ENCODE data around the gene SCYGR2.

Gene SCYGR2

GRCh38 chr2:227626580-227627151 lies 28.0 kb downstream of the SCYGR2 start:
- Histone ChIP-seq H3K4me3 (ENCODE audit: low read depth, low read length) (no peak overlapping the region), H2AFZ (ENCODE audit: low read length, unreplicated experiment) (no peak overlapping the region), H3K4me1 (ENCODE audit: control insufficient read depth, insufficient read depth, low read length, unreplicated experiment) (peaks cover 7% of the 10 kb centered on the region), H3K36me3 (ENCODE audit: insufficient read depth, low read length) (0 out of 2 replicates have a peak, but pooled peaks cover 8% of the 10 kb centered on the region), H3K79me2 (ENCODE audit: control insufficient read depth, insufficient read depth, low read length, unreplicated experiment) (no peaks in the 10 kb centered on the region), H3K27ac (ENCODE audit: low read depth, low read length) (no peak overlapping the region), H3K27me3 (ENCODE audit: insufficient read depth, low read length) (no peaks in the 10 kb centered on the region)

DNA sequence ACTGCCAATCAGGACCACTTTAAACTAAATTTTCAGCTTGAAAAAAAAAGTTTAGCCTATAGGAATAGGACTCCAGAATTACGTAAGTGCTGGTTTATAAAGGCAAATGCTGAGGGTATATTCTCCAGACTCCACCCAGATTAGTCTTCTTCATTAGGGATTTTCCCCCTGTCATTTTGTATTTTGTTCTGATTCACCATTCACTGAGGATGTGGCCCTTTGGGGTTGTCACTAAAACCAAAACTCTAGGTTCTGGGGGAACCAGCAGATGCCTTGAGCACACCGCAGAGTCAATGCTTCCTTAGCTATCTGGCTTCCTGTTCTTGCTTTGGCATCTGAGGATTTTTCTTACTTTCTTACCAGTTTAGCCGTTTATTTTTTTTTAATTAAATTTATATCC lies 29.1 kb downstream of the SCYGR2 start:
- H2AFZ ChIP-seq (ENCODE audit: low read length, unreplicated experiment) = no peak overlapping the region
- H3K27ac ChIP-seq (ENCODE audit: low read depth, low read length) = no peak overlapping the region
- no peaks in the 10 kb centered on the region for H3K27me3 ChIP-seq (ENCODE audit: insufficient read depth, low read length)
- H3K4me1 ChIP-seq (ENCODE audit: control insufficient read depth, insufficient read depth, low read length, unreplicated experiment) = peaks cover 7% of the 10 kb centered on the region
- H3K36me3 ChIP-seq (ENCODE audit: insufficient read depth, low read length) = 0 out of 2 replicates have a peak, but pooled peaks cover 1% of the 10 kb centered on the region
- no peaks in the 10 kb centered on the region for H3K79me2 ChIP-seq (ENCODE audit: control insufficient read depth, insufficient read depth, low read length, unreplicated experiment)
- no peak overlapping the region for H3K4me3 ChIP-seq (ENCODE audit: low read depth, low read length)

- H3K79me2 ChIP-seq (ENCODE audit: control insufficient read depth, insufficient read depth, low read length, unreplicated experiment) = no peaks in the 10 kb centered on the region
- H3K36me3 ChIP-seq (ENCODE audit: insufficient read depth, low read length) = no peaks in the 10 kb centered on the region
- H2AFZ ChIP-seq (ENCODE audit: low read length, unreplicated experiment) = no peak overlapping the region
- no peaks in the 10 kb centered on the region for H3K4me1 ChIP-seq (ENCODE audit: control insufficient read depth, insufficient read depth, low read length, unreplicated experiment)
- no peaks in the 10 kb centered on the region for H3K27me3 ChIP-seq (ENCODE audit: insufficient read depth, low read length)
- H3K27ac ChIP-seq (ENCODE audit: low read depth, low read length) = no peak overlapping the region
- H3K4me3 ChIP-seq (ENCODE audit: low read depth, low read length) = no peak overlapping the region
These were observed 30.7 kb downstream of the SCYGR2 start for GRCh38 chr2:227629435-227629834.

GRCh38 chr2:227630322-227630721 lies 31.6 kb downstream of the SCYGR2 start:
- no peaks in the 10 kb centered on the region for H3K4me1 ChIP-seq (ENCODE audit: control insufficient read depth, insufficient read depth, low read length, unreplicated experiment)
- no peak overlapping the region for H3K27ac ChIP-seq (ENCODE audit: low read depth, low read length)
- H3K27me3 ChIP-seq (ENCODE audit: insufficient read depth, low read length) = no peaks in the 10 kb centered on the region
- no peak overlapping the region for H3K4me3 ChIP-seq (ENCODE audit: low read depth, low read length)
- H2AFZ ChIP-seq (ENCODE audit: low read length, unreplicated experiment) = no peak overlapping the region
- no peaks in the 10 kb centered on the region for H3K36me3 ChIP-seq (ENCODE audit: insufficient read depth, low read length)
- no peaks in the 10 kb centered on the region for H3K79me2 ChIP-seq (ENCODE audit: control insufficient read depth, insufficient read depth, low read length, unreplicated experiment)

- Histone ChIP-seq H3K27me3 (ENCODE audit: insufficient read depth, low read length) (no peaks in the 10 kb centered on the region), H3K79me2 (ENCODE audit: control insufficient read depth, insufficient read depth, low read length, unreplicated experiment) (no peaks in the 10 kb centered on the region), H3K27ac (ENCODE audit: low read depth, low read length) (no peak overlapping the region), H3K4me1 (ENCODE audit: control insufficient read depth, insufficient read depth, low read length, unreplicated experiment) (no peaks in the 10 kb centered on the region), H2AFZ (ENCODE audit: low read length, unreplicated experiment) (no peak overlapping the region), H3K36me3 (ENCODE audit: insufficient read depth, low read length) (no peaks in the 10 kb centered on the region), H3K4me3 (ENCODE audit: low read depth, low read length) (no peak overlapping the region)
These were observed 34.1 kb downstream of the SCYGR2 start for GRCh38 chr2:227632827-227633226.

DNA sequence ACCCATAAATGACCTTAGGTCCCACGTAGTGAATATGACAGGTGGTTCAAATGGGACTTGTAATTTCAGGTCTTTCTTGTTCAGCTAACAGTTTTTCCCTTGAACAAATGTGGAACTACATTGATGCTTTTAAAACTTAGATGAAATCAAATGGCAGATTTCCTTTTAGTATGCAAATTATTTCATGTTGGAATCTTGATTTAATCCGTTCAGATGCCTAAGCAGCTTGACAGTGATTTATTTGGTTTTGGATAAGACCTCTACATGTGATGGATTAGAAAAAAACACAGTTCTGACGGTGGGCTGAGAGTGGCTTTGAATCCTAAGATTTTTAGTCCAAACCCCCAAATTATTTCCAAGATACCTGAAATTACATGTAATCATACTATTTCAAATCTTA lies 35.5 kb downstream of the SCYGR2 start:
- Histone ChIP-seq H3K4me3 (ENCODE audit: low read depth, low read length) (no peak overlapping the region), H3K27me3 (ENCODE audit: insufficient read depth, low read length) (no peaks in the 10 kb centered on the region), H3K27ac (ENCODE audit: low read depth, low read length) (no peak overlapping the region), H3K79me2 (ENCODE audit: control insufficient read depth, insufficient read depth, low read length, unreplicated experiment) (no peaks in the 10 kb centered on the region), H2AFZ (ENCODE audit: low read length, unreplicated experiment) (no peak overlapping the region), H3K4me1 (ENCODE audit: control insufficient read depth, insufficient read depth, low read length, unreplicated experiment) (no peaks in the 10 kb centered on the region), H3K36me3 (ENCODE audit: insufficient read depth, low read length) (no peaks in the 10 kb centered on the region)

DNA sequence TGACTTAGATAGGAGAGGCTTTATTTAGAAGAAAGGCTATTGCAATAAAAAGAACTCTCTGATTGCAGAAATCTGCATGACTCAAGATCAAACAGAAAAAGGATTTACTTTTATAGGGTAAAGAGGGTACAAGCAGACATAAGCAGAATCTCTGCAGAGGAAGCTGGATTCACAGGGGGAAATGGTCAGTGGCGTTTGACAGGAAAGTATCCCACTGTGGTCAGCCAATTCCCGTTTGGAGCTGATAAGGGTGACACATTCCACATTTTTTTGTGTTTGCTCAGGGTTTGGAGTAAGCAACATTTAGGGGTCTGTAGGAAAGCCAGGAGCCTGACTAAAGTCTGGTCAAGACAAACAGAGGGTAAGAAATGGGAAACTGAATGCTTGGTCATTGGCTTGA lies 44.0 kb downstream of the SCYGR2 start:
- Histone ChIP-seq H3K27ac (ENCODE audit: low read depth, low read length) (no peak overlapping the region), H3K4me1 (ENCODE audit: control insufficient read depth, insufficient read depth, low read length, unreplicated experiment) (no peaks in the 10 kb centered on the region), H2AFZ (ENCODE audit: low read length, unreplicated experiment) (no peak overlapping the region), H3K79me2 (ENCODE audit: control insufficient read depth, insufficient read depth, low read length, unreplicated experiment) (no peaks in the 10 kb centered on the region), H3K27me3 (ENCODE audit: insufficient read depth, low read length) (no peaks in the 10 kb centered on the region), H3K36me3 (ENCODE audit: insufficient read depth, low read length) (no peaks in the 10 kb centered on the region), H3K4me3 (ENCODE audit: low read depth, low read length) (no peak overlapping the region)

GRCh38 chr2:227643990-227644551 lies 45.4 kb downstream of the SCYGR2 start:
- no peaks in the 10 kb centered on the region for H3K36me3 ChIP-seq (ENCODE audit: insufficient read depth, low read length)
- H3K4me3 ChIP-seq (ENCODE audit: low read depth, low read length) = no peak overlapping the region
- no peaks in the 10 kb centered on the region for H3K4me1 ChIP-seq (ENCODE audit: control insufficient read depth, insufficient read depth, low read length, unreplicated experiment)
- H3K27me3 ChIP-seq (ENCODE audit: insufficient read depth, low read length) = no peaks in the 10 kb centered on the region
- H3K79me2 ChIP-seq (ENCODE audit: control insufficient read depth, insufficient read depth, low read length, unreplicated experiment) = no peaks in the 10 kb centered on the region
- no peak overlapping the region for H3K27ac ChIP-seq (ENCODE audit: low read depth, low read length)
- no peak overlapping the region for H2AFZ ChIP-seq (ENCODE audit: low read length, unreplicated experiment)

Measured in ACC112 (cell line).